Superior temporal gyrus (tissue), 1 donor: ENCODE results near the gene DPM2.
A peak's percentile ranks its signal among the peaks of the same experiment; 100 is the strongest.

ENCODE experiments used
- DNase-seq: peaks from one replicate; pipeline ENCODE4 v3.0.0-alpha.2; 2016; ENCODE audit errors: extremely low spot score

The DPM2 gene

DNA sequence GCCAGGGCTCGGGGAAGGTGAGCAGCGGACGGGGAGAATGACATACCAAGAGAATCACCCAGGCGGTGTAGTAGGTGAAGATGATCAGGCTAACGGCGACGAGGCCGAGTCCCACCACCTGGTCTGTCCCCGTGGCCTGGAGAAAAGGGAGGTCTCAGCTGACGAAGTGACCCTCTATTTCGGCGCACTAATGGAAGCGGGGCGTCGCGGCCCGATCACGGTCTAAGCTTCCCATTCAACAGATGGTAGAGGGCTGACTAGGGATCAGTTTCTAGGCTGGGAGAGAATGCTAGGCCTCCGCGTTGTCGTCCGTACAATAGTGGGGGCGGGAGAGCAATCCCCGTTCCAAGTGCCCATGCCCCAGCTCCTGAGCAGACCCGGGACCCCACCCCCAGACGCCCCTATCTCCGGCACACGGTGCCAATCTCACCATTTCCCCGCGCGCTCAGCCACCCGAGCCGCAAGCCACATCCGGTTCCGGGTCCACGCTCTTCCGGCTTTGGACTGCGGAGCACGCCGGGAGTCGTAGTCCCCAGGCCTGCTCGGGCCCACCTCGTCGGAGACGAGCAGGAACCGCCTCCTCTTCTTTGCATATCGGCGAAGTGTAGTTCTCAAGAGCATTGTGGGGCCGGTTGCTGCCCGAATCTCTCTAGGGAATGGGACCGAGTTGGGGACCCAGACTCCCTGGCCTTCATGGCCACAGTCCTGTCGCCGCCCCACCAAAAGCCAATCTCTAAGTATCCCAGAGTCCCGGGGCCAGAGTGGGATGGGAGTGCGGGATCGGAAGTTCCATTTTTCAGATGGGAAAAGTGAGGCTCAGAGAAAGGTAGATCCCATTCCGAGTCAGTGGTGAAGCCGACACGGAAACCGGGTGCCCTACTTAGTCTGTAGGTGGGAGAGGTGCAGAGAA is at the start of gene DPM2:
Gene DPM2 (minus strand): TSS at position 467 of the 910 bp plus-strand sequence. CDS start 34 bp downstream, at position 433.
- peak; percentile 90 for DNase-seq

DNA sequence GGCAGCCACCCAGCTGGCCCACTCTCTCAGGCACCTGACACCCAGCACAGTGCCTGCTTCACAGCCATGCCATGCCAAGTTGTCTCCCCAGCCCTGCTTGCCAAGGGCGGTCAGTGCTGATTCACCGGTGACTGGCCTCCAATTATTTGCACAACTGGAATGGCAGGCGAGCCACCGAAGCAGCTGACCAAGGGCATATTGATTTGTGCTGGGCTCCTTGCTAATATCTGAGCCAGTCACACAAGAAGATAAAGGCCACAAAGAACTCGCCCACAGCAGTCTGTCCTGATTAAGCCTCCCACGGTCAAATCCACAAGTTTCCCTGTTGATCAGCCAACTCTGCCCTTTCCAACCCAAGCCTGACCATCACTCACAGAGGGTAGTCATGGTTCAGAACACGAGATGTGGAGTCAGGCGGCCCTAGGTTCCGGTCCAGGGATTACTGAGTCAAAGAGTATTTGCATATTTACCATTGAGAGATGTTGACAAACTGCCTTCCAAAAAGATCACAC is 49.5 kb upstream of the DPM2 start:
- no peak for DNase-seq

- no peak for DNase-seq
Measured at GRCh38 chr9:127985011-127985410, 47.4 kb upstream of the DPM2 start.

- DNase-seq, result no peak
Measured at GRCh38 chr9:127983847-127984289, 46.2 kb upstream of the DPM2 start.

DNA sequence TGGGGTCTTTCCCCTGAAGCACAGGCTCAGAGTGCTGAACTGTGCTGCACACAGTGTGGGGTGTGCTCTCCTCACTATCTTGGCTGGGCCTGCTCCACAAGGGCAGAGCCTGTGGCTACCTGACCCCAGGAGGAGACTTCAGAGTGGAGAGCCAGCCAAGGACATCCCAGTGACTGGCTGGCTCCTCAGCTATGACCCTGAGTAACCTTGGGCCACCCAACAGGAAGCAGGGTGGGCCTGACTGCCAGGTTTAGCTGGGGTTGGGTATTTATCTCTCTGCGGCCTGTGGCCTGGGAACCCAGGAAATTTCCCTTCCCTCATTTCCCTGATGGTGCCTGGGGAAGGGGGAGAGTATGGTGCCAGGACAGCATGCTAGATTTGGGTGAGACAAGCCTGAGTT is 45.3 kb upstream of the DPM2 start:
- no peak for DNase-seq

DNA sequence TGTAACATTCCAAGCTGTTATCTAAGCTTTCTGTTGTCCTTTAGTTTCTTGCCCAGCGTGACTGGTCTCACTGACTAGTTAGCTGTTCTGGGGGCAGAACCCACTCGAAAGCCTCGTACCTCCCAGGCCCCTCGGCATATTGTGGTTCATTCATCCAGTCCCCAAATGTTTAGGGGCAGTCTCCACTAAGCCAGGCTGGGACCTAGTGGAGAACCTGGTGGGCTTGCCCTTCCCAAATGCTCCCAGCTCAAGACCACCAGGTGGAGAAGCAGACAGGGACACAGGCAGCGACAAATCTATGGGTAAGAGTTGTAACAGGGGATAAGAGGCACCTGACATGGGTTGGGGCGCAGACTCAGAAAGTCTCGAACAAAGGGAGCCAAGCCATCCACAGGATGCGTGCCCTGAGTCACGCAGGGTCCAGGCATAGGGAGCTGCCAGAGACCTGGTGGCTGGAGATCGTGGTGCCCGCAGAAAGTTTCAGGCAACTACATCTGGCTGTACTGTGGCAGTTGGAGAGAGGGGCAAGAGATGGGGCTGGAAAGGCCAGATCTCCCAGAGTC is 44.0 kb upstream of the DPM2 start:
- DNase-seq, result no peak

GRCh38 chr9:127980706-127981558 is 43.3 kb upstream of the DPM2 start, which contains the start of gene EEIG1:
EEIG1 (minus strand) TSS chr9:127980989; CDS start chr9:127980137, 852 bp downstream.
- peak; percentile 94 for DNase-seq

DNA sequence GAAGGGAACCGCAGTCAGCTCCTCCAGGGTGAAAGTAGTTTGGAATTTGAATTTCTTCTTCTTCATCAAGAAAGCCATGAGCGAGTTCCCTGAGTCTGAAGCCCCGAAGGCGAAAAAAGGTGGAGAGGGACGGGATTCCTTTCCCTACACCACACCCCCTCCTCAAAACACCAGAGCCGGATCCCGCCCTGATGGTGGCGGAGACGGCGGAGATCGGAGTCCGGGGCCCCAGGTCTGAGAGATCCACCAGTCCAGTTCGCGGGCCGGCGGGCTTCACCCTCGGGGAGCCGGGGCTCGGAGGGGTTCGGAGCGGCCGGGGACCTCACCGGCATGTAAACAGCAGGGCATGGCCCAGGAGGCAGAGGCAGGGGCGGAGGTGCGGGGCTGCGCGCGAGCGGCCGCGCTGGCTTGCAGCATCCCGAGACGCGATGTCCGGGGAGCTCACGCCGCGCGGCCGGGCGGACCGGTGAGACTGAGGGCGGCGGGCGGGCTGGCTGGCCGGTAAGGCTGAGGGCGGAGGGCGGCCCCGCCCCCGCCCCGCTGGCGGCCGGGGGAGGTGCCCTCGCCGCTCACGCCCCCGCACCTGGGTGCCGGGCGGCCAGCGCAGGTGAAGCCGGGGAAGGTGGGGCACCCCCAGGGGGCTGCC is 42.5 kb upstream of the DPM2 start:
- DNase-seq, result no peak

- peak; percentile 89 for DNase-seq
Measured at GRCh38 chr9:127979333-127980059, 41.8 kb upstream of the DPM2 start.

GRCh38 chr9:127979015-127979332 is 41.3 kb upstream of the DPM2 start:
- DNase-seq, result no peak

GRCh38 chr9:127977884-127978647 is 40.4 kb upstream of the DPM2 start:
- peak; percentile 37 for DNase-seq

- DNase-seq, result peak; percentile 19
Measured at GRCh38 chr9:127977009-127977883, 39.6 kb upstream of the DPM2 start.

DNA sequence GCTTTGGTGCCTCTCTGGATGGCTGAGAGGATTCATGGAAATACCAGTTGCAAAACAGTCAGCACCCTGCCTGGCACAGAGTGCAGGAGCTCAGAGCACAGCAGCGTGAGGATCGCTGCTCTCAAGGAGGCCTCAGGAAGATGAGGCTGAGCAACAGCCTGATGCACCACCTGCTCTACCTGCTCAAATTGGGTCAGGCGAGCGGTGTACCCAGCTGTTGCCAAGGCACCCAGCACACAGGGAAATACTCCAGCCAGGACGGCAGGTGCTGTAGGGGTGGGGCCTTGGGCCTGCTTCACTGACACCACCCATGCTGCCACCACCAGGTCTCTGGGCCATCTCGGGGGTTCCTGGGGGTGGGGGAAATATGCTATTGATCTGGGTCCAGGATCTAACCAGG is 38.8 kb upstream of the DPM2 start:
- peak; percentile 14 for DNase-seq

DNA sequence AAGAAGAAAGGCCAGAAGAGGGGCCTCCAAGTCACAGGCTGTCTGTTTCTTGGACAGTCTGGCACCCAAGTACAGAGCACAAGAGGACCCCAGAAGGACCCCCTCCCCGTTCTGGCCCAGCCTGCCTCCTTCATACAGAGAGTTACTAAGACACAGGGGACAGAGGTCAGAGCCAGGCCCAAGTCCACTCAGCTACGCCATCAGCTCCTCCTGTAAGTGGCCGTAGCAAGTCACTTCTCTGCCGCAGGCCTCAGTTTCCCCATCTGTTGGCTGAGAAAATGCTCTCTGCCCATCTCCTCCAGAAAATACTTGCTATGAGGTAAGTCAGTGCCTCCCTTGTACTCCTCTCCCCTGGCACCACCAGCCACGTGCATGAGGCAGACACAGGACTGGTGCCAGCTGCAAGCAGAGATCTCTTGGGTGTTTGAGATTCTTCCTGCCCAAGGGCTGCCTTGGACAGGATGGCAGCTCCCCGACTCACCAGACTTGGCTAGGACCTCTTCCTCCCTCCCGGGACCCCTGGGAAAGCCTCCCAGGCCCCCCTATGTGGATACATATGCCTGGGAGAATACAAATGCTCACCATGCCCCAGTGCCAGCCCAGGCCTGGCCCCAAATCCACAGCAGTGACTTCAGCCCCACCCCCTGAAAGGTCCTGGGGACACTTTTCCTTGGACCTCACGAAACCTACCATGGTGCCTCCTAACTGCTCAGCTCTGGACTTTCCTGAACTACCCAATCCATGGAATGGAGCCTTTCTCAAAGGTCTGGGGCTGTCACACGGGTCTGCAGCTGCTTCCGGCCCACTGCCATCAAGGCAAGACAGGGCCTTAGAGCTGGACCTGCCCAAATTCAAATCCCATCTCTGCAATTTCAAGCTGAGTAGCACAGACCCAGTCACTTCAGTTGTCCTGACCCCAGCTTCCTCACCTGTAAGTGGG is 38.0 kb upstream of the DPM2 start:
- peak; percentile 67 for DNase-seq

- peak; percentile 53 for DNase-seq
Measured at GRCh38 chr9:127974769-127975261, 37.2 kb upstream of the DPM2 start.

GRCh38 chr9:127974001-127974768 is 36.5 kb upstream of the DPM2 start:
- DNase-seq, result no peak
